ENCODE measurements around the gene TGFBR3. TPM values are rescaled to one million over a fixed set of nuclear protein-coding genes. Genes with fewer than 3 reads are reported as not detected.

Gene TGFBR3
- total RNA-seq, 1 experiment from 2014 or later: 2.4 TPM

DNA sequence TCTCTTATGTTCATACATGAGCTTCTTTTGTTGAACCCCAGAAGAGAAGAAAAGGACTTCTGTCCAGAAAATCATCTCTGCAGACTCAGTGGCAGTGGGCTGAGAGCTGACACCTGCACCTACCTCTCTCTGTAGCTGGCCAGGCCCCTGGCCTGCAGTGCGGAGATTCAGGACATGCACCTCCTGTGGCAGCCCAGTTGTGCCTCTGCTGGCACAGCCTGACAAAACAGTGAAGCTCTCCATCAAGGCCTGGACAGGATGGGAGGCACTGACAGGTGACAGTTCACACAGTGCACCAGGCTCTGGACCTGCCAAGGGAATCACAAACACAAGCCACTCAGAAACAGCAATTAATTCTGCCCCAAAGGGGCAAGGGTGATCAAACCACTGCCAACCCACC lies 88.8 kb downstream of the TGFBR3 start:
- Histone ChIP-seq H3K56ac (ENCODE audit: insufficient read length, low read depth, low read length) (no peak overlapping the region), H2BK120ac (ENCODE audit: low read depth, low read length, poor library complexity, severe bottlenecking) (no peak overlapping the region), H3K4ac (ENCODE audit: low read depth, low read length) (no peak overlapping the region), H3K9me3 (ENCODE audit: control insufficient read depth, low read depth, low read length) (no peaks in the 10 kb centered on the region), H4K5ac (ENCODE audit: insufficient read length, low read depth, low read length) (no peak overlapping the region), H3K79me2 (ENCODE audit: insufficient read depth, low read length) (no peaks in the 10 kb centered on the region), H2AK5ac (ENCODE audit: insufficient read length, low read length) (no peak overlapping the region), H3K79me1 (ENCODE audit: insufficient read depth, low read depth, low read length, poor library complexity, severe bottlenecking) (no peaks in the 10 kb centered on the region), H3K23me2 (ENCODE audit: insufficient read length, low read depth, low read length, poor library complexity, severe bottlenecking) (no peaks in the 10 kb centered on the region), H3K27me3 (ENCODE audit: insufficient read depth, low read length) (no peaks in the 10 kb centered on the region), H3K4me2 (ENCODE audit: insufficient read depth, insufficient read length, low read length) (no peak overlapping the region), H2BK12ac (ENCODE audit: insufficient read length, low read depth, low read length) (no peak overlapping the region), H3K18ac (ENCODE audit: insufficient read length, low read depth, low read length) (no peak overlapping the region), H2AFZ (ENCODE audit: low read length) (no peak overlapping the region), H3K23ac (ENCODE audit: insufficient read length, low read depth, low read length) (no peak overlapping the region), H3K4me1 (ENCODE audit: insufficient read depth, low read length) (peaks cover 5% of the 10 kb centered on the region; the same call in 1 of the 2 replicates), H4K8ac (replicated peaks; ENCODE audit: insufficient read length, low read depth, low read length) (no peak overlapping the region), H3K9ac (ENCODE audit: extremely low read depth, insufficient read length, low read length) (no peak overlapping the region), H3K27ac (ENCODE audit: insufficient read length, low read depth, low read length) (no peak overlapping the region), H3T11ph (ENCODE audit: low read length) (no peak overlapping the region), H2BK15ac (ENCODE audit: low read depth, low read length) (no peak overlapping the region), H2BK5ac (ENCODE audit: insufficient read length, low read length) (no peak overlapping the region), H4K91ac (ENCODE audit: insufficient read length, low read depth, low read length) (no peak overlapping the region), H3K14ac (ENCODE audit: insufficient read depth, low read length) (no peak overlapping the region), H2BK20ac (ENCODE audit: low read depth, low read length, poor library complexity, severe bottlenecking) (no peak overlapping the region), H4K20me1 (ENCODE audit: control insufficient read depth, insufficient read depth, insufficient read length) (no peaks in the 10 kb centered on the region)
- Mint-ChIP-seq H3K36me3 (ENCODE audit: insufficient read depth in 1 of 3, low read depth in 3 of 3) (peaks cover 1 to 9% (median 6%) of the 10 kb centered on the region in 3 experiments; a peak in 4 of 7 replicates), H3K9me3 (peaks cover 0 to 4% of the 10 kb centered on the region in 2 experiments; a peak in 2 of 5 replicates), H3K27me3 (ENCODE audit: low read depth) (no peaks in the 10 kb centered on the region; the same call in 1 of the 2 replicates), H3K4me1 (peaks cover 22 to 24% of the 10 kb centered on the region in 2 experiments), H3K4me3 (no peak overlapping the region), H3K27ac (no peak overlapping the region)
- no CpG with 5 or more reads among the region's 1 CpG for WGBS (ENCODE audit: extremely low coverage, insufficient read length, low lambda C conversion rate)
- no peak for TF ChIP-seq CTCF (conservative IDR thresholded peaks at IDR 0.05)
- DNase-seq: no peak
